SIG-M5 treated with dmso at 0.1 percent for 504 hours (cell line): Measurements from ENCODE around the gene SSBP4.

Source experiments
- DNase-seq: peaks from one replicate; lab custom pipeline; 2025; ENCODE audit not compliant: unreplicated experiment; lab: John Stamatoyannopoulos, UW

SSBP4 gene

GRCh38 chr19:18483119-18483890 lies 64.1 kb downstream of the SSBP4 start:
- DNase-seq, result no peak
